Measurements from ENCODE around the gene PDE6G. TPM values are rescaled to one million over a fixed set of nuclear protein-coding genes. Genes with fewer than 3 reads are reported as not detected.

PDE6G gene
- total and polyA plus RNA-seq, 8 donors, result 0.24 to 6.3 (median 4.6) TPM

Small RNAs within 50 kb of the gene (microRNA-seq; reads per million reads assigned to microRNA genes)
- 0.14 to 0.67 reads per million in 2 donors for gene MIR6786

Other genes with a start within 250 kb of the PDE6G start
- 1,000 to 10,000 TPM; 2,607 to 3,206 TPM for gene ACTG1, start 143.7 kb downstream of the PDE6G start, total RNA-seq
- gene ACTG1, start 143.7 kb downstream of the PDE6G start, polyA plus RNA-seq (ENCODE audit: insufficient read length in 6 of 6), result 1,000 to 10,000 TPM; 2,385 to 3,414 (median 2,872) TPM
- 1 to 10 TPM; 2.1 to 3.4 TPM for gene FSCN2, start 128.2 kb downstream of the PDE6G start, total RNA-seq
- 1 to 10 TPM in 5 of 6 donors, under 1 TPM in 1; 0.92 to 2.4 (median 1.6) TPM for gene FSCN2, start 128.2 kb downstream of the PDE6G start, polyA plus RNA-seq (ENCODE audit: insufficient read length in 6 of 6)
- 10 to 100 TPM; 28.1 to 28.4 TPM for gene FAAP100, start 104.2 kb downstream of the PDE6G start, total RNA-seq
- gene FAAP100, start 104.2 kb downstream of the PDE6G start, polyA plus RNA-seq (ENCODE audit: insufficient read length in 6 of 6), result 10 to 100 TPM; 23.0 to 33.7 (median 28.0) TPM
- gene NPLOC4, start 19.4 kb downstream of the PDE6G start, total RNA-seq, result 100 to 1,000 TPM in 1 of 2 donors, 10 to 100 TPM in 1; 95.3 to 122 TPM
- gene NPLOC4, start 19.4 kb downstream of the PDE6G start, polyA plus RNA-seq (ENCODE audit: insufficient read length in 6 of 6), result 10 to 100 TPM; 50.5 to 70.9 (median 53.1) TPM
- gene TSPAN10, start 19.3 kb downstream of the PDE6G start, total RNA-seq, result 1 to 10 TPM in 1 of 2 donors, under 1 TPM in 1; 0.52 to 1.6 TPM
- 1 to 10 TPM; 2.4 to 7.1 (median 4.2) TPM for gene TSPAN10, start 19.3 kb downstream of the PDE6G start, polyA plus RNA-seq (ENCODE audit: insufficient read length in 6 of 6)
- 10 to 100 TPM; 26.2 to 33.8 TPM for gene OXLD1, start 10.1 kb upstream of the PDE6G start, total RNA-seq
- 10 to 100 TPM in 4 of 6 donors, 1 to 10 TPM in 2; 8.9 to 15.1 (median 12.6) TPM for gene OXLD1, start 10.1 kb upstream of the PDE6G start, polyA plus RNA-seq (ENCODE audit: insufficient read length in 6 of 6)
- 10 to 100 TPM; 15.4 to 19.9 TPM for gene CCDC137, start 10.2 kb upstream of the PDE6G start, total RNA-seq
- 10 to 100 TPM; 14.6 to 19.8 (median 15.4) TPM for gene CCDC137, start 10.2 kb upstream of the PDE6G start, polyA plus RNA-seq (ENCODE audit: insufficient read length in 6 of 6)
- 10 to 100 TPM; 22.5 to 27.0 TPM for gene ARL16, start 27.3 kb upstream of the PDE6G start, total RNA-seq
- gene ARL16, start 27.3 kb upstream of the PDE6G start, polyA plus RNA-seq (ENCODE audit: insufficient read length in 6 of 6), result 10 to 100 TPM; 41.3 to 48.1 (median 42.4) TPM
- gene HGS, start 27.5 kb upstream of the PDE6G start, total RNA-seq, result 100 to 1,000 TPM in 1 of 2 donors, 10 to 100 TPM in 1; 94.6 to 123 TPM
- gene HGS, start 27.5 kb upstream of the PDE6G start, polyA plus RNA-seq (ENCODE audit: insufficient read length in 6 of 6), result 10 to 100 TPM; 72.9 to 95.7 (median 83.2) TPM
- 10 to 100 TPM; 45.0 to 72.2 TPM for gene MRPL12, start 46.8 kb upstream of the PDE6G start, total RNA-seq
- 10 to 100 TPM; 27.2 to 40.1 (median 31.6) TPM for gene MRPL12, start 46.8 kb upstream of the PDE6G start, polyA plus RNA-seq (ENCODE audit: insufficient read length in 6 of 6)
- gene SLC25A10, start 55.7 kb upstream of the PDE6G start, total RNA-seq, result 10 to 100 TPM; 11.1 to 20.2 TPM
- 10 to 100 TPM in 3 of 6 donors, 1 to 10 TPM in 3; 7.6 to 12.2 (median 9.8) TPM for gene SLC25A10, start 55.7 kb upstream of the PDE6G start, polyA plus RNA-seq (ENCODE audit: insufficient read length in 6 of 6)
- under 1 TPM in 1 of 2 donors, not detected in 1; 0.13 TPM for gene GCGR, start 147.6 kb upstream of the PDE6G start, total RNA-seq
- gene GCGR, start 147.6 kb upstream of the PDE6G start, polyA plus RNA-seq (ENCODE audit: insufficient read length in 6 of 6), result under 1 TPM in 4 of 6 donors, not detected in 2; 0.14 to 0.37 (median 0.29) TPM
- 10 to 100 TPM; 61.7 to 74.0 TPM for gene MCRIP1, start 176.7 kb upstream of the PDE6G start, total RNA-seq
- 10 to 100 TPM; 67.6 to 97.6 (median 89.2) TPM for gene MCRIP1, start 176.7 kb upstream of the PDE6G start, polyA plus RNA-seq (ENCODE audit: insufficient read length in 6 of 6)
- gene PPP1R27, start 178.5 kb upstream of the PDE6G start, total RNA-seq, result not detected
- under 1 TPM in 2 of 6 donors, not detected in 4; 0.11 to 0.28 TPM for gene PPP1R27, start 178.5 kb upstream of the PDE6G start, polyA plus RNA-seq (ENCODE audit: insufficient read length in 6 of 6)
- 100 to 1,000 TPM; 851 to 935 TPM for gene P4HB, start 204.0 kb upstream of the PDE6G start, total RNA-seq
- 100 to 1,000 TPM; 485 to 650 (median 511) TPM for gene P4HB, start 204.0 kb upstream of the PDE6G start, polyA plus RNA-seq (ENCODE audit: insufficient read length in 6 of 6)
- gene ARHGDIA, start 214.8 kb upstream of the PDE6G start, total RNA-seq, result 100 to 1,000 TPM; 339 to 481 TPM
- gene ARHGDIA, start 214.8 kb upstream of the PDE6G start, polyA plus RNA-seq (ENCODE audit: insufficient read length in 6 of 6), result 100 to 1,000 TPM; 139 to 266 (median 174) TPM
- 10 to 100 TPM; 42.7 to 69.7 TPM for gene ALYREF, start 235.0 kb upstream of the PDE6G start, total RNA-seq
- 10 to 100 TPM; 60.4 to 85.9 (median 68.0) TPM for gene ALYREF, start 235.0 kb upstream of the PDE6G start, polyA plus RNA-seq (ENCODE audit: insufficient read length in 6 of 6)
- 100 to 1,000 TPM; 121 to 124 TPM for gene ANAPC11, start 235.2 kb upstream of the PDE6G start, total RNA-seq
- 100 to 1,000 TPM in 1 of 6 donors, 10 to 100 TPM in 5; 64.2 to 100 (median 82.8) TPM for gene ANAPC11, start 235.2 kb upstream of the PDE6G start, polyA plus RNA-seq (ENCODE audit: insufficient read length in 6 of 6)
- under 1 TPM; 0.26 to 0.60 TPM for gene NPB, start 245.7 kb upstream of the PDE6G start, total RNA-seq
- 1 to 10 TPM in 5 of 6 donors, under 1 TPM in 1; 0.90 to 2.1 (median 1.4) TPM for gene NPB, start 245.7 kb upstream of the PDE6G start, polyA plus RNA-seq (ENCODE audit: insufficient read length in 6 of 6)